SKM-1 (cell line): ENCODE results near the gene SPTA1.
A peak's percentile ranks its signal among the peaks of the same experiment; 100 is the strongest.

Experiments
- DNase-seq: peaks from one replicate; lab custom pipeline; 2025; ENCODE audit not compliant: unreplicated experiment; lab: John Stamatoyannopoulos, UW

Gene SPTA1

DNA sequence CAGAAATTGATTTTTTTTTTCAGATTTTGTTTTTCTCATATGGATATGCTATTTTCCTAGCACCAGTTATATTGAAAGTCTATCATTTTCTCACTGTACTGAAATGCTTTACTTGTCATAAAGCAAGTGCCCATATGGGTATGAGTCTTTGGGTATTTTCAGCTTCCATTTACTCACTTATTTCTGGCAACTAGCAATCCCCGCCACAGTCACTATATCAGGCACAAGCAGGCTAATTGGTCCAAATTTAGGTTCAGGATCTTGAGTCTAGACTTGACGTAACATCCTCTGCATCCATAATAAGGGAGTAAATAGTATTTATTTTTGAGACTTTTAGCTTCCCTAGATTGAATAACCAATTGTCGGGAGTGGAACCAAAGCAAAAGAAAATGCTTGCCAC lies 109.0 kb downstream of the SPTA1 start:
- DNase-seq: no peak

GRCh38 chr1:158572226-158572625 lies 114.3 kb downstream of the SPTA1 start:
- no peak for DNase-seq

GRCh38 chr1:158570480-158570879 lies 116.0 kb downstream of the SPTA1 start, which contains the start of gene OR6P1:
Gene OR6P1, minus strand, starts transcription at chr1:158570580. Its CDS starts 6,976 bp downstream, at chr1:158563604.
- DNase-seq: no peak

DNA sequence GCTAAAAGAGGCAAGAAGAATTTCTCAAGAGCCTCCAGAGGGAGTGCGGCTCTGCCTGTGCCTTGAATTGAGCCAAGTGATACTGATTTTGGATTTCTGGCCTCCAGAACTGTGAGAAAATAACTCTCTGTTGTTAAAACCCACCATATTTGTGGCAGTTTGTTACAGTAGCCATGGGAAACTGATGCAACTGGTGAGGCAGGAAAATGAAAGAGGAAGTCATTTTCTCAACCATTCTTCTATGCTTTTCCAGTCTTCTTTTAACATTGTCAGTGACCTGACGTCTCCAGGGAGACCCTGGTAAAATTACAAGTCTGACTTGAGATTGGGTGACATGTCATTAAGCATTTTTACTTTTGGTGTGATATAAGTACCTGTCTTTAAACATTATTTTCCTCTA lies 121.9 kb downstream of the SPTA1 start:
- DNase-seq: peak; percentile 84

DNA sequence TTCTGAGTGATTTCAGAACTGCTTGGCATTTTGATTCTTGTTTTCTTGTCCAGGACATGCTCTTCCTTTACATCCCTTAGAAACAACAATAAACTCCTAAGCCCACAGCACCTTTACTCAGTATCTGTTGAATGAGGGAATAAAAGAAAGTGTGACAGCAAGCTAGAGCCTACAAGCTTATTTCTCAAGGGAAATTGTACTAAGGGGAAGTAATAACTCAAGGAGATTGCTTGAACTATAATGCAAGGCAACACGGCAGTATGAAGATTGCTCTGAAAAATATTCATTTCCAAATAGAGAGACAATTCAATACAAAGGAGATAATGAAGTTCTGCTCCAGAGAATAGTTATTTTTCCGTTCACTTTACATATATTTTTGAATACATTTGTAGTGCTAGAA lies 122.7 kb downstream of the SPTA1 start:
- no peak for DNase-seq
